Epithelial cell of proximal tubule (primary cell): ENCODE measurements around the gene C9orf40. TPM values are rescaled to one million over a fixed set of nuclear protein-coding genes. Genes with fewer than 3 reads are reported as not detected.
A peak's percentile ranks its signal among the peaks of the same experiment; 100 is the strongest.

Experiments used
- DNase-seq: peaks from one replicate; pipeline ENCODE4 v3.0.0-alpha.2; 2011; ENCODE audit warnings: low read depth
- H3K4me3 ChIP-seq: 2 replicates; pipeline ENCODE4 v1.5.1; 2011; ENCODE audit warnings: low read depth, mild to moderate bottlenecking, low read length
- total RNA-seq: library from RNA; depleted of rRNA; stranded (reverse); fragments of >200 nt; gene quantifications from 2 replicates; pipeline ENCODE4 v1.2.3, GENCODE V29; 2015
- TF ChIP-seq, protein P1 (sequence below): conservative IDR thresholded peaks from 2 replicates; pipeline ENCODE4 v1.5.1; 2012; ENCODE audit warnings: low read depth, mild to moderate bottlenecking, low read length

Gene C9orf40
- total RNA-seq, 1 donor from 2014 or later: 16.5 TPM

DNA sequence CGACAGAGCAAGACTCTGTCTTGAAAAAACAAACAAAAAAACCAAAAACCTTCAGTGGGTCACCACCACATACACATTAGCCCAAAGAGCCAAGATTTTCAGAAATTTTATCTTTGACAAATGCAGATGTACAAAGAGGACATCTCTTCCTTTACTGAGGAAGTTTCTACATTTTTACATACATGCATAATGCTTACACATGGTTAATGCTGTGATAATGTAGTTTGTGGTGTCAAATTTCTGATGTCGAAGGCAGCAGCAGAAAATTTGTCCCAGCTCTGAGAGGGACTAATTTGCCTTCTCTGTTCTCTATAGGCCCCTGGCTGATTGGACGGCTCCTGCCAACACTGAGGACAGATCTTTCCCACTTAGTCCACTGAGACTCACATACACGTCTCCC lies 24.6 kb upstream of the C9orf40 start:
- no peak for DNase-seq
- TF ChIP-seq, protein P1, sequence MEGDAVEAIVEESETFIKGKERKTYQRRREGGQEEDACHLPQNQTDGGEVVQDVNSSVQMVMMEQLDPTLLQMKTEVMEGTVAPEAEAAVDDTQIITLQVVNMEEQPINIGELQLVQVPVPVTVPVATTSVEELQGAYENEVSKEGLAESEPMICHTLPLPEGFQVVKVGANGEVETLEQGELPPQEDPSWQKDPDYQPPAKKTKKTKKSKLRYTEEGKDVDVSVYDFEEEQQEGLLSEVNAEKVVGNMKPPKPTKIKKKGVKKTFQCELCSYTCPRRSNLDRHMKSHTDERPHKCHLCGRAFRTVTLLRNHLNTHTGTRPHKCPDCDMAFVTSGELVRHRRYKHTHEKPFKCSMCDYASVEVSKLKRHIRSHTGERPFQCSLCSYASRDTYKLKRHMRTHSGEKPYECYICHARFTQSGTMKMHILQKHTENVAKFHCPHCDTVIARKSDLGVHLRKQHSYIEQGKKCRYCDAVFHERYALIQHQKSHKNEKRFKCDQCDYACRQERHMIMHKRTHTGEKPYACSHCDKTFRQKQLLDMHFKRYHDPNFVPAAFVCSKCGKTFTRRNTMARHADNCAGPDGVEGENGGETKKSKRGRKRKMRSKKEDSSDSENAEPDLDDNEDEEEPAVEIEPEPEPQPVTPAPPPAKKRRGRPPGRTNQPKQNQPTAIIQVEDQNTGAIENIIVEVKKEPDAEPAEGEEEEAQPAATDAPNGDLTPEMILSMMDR: no peak
- H3K4me3 ChIP-seq: no peak overlapping the region

DNA sequence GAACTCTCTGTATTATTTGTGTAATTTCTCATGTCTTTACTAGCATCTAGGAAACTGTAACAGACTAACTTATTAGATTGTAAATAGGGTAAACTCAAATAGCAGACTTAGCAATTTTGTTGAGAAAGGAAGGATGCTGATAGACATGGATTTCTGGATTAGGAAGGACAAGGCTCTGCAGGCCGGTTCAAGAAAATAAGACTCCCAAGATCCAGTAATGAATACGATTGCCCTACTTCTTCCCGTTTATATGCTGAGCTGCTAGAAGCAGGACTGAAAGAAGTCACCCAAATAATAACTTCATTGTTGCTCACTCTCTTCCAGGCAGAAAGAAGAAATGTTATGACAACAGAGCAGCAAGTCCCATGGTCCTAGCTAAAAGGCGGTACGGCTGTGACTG lies 22.8 kb upstream of the C9orf40 start:
- DNase-seq: no peak
- H3K4me3 ChIP-seq: no peak overlapping the region
- TF ChIP-seq, protein P1: no peak

DNA sequence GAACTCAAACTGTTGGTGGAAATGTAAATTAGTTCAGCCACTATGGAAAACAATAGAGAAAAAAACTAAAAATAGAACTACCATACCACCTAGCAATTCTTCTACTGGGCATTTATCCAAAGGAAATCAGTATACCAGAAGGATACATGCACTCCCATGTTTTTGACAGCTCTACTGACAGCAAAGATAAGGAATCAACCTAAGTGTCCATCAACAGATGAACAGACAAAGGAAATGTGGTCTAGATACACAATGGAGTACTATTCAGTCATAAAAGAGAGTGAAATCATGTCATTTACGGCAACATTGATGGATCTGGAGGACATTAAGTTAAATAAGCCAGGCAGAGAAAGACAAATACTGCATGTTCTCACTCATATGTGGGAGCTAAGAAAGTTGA lies 21.8 kb upstream of the C9orf40 start:
- TF ChIP-seq, protein P1: no peak
- no peak for DNase-seq

DNA sequence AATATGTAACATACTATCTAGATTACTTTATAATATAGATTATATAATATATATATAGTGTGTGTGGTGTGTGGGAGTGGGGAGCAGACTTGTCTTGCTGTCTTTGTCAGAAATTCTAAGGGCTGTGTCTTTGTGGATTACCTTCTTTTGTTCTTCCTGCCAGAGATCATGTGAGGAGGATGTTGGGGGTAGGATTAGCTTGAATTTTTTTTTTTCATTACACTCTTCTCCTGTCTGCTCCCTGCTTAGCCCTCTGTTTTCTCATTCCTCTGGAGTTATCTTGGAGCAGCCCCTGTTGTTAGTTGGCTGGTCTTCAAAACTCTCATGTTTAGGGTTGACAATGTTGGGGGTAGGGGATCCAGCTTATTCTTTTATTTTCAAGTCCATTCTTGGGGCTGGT lies 21.0 kb upstream of the C9orf40 start:
- TF ChIP-seq, protein P1: no peak
- no peak for DNase-seq
- no peak overlapping the region for H3K4me3 ChIP-seq

More for the DNA sequence above, 21.8 kb upstream of the C9orf40 start:
- no peak overlapping the region for H3K4me3 ChIP-seq

DNA sequence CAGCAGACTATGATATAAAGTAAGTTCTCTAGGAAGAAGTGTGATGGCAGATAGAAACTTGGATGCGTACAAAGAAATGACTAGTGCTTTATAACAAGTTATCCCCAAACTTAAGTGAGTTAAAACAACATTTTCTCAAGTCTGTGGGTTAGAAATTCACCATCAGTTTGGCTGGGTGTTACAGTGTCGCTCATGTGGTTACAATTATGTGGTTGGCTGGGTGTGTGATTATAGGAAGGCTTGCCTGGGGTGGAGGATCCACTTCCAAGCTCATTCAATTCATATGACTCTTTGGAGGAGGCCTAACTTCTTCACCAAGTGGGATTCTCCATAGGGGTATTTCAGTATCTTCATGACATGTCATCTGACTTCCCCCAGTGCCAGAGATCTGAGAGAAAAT lies 10.3 kb upstream of the C9orf40 start:
- TF ChIP-seq, protein P1: no peak
- no peak overlapping the region for H3K4me3 ChIP-seq
- DNase-seq: no peak

DNA sequence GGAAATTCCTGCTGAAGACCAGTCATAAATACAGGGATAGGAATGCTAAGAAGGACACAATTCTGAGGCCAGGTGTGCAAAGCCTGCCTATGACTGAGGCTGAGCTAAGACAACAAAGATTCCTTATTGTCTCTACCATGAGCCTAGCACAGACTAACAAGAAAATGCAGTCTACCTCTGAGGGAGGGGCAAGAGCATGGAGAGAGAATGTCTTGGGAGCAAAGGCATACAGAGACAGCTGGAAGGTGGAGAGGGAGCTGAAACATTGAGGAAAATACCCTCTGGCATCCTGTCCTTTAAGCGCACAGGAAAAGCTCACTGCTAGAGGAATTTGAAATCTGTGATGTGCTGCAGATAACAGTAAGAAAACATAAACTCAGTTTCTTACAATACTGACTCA lies 8.8 kb upstream of the C9orf40 start:
- no peak overlapping the region for H3K4me3 ChIP-seq
- DNase-seq: no peak
- TF ChIP-seq, protein P1: no peak

DNA sequence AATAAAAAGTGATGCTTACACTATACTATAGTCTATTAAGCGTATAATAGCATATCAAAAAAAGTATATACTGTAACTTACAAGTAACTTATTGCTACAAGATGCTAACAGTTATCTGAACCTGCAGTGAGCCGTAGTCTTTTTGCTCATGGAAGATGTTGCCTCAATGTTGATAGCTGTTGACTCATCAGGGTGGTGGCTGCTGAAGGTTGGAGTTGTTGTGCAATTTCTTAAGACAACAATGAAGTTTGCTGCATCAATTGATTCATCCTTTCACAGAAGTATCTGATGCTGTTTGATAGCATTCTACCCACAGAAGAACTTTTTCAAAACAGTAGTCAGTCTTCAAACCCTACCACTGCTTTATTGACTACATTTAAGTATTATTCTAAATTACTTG lies 7.8 kb upstream of the C9orf40 start:
- TF ChIP-seq, protein P1: no peak
- DNase-seq: peak; percentile 57
- no peak overlapping the region for H3K4me3 ChIP-seq
